ENCODE data around the gene MEGF6. TPM values are rescaled to one million over a fixed set of nuclear protein-coding genes. Genes with fewer than 3 reads are reported as not detected.

The MEGF6 gene, protein sequence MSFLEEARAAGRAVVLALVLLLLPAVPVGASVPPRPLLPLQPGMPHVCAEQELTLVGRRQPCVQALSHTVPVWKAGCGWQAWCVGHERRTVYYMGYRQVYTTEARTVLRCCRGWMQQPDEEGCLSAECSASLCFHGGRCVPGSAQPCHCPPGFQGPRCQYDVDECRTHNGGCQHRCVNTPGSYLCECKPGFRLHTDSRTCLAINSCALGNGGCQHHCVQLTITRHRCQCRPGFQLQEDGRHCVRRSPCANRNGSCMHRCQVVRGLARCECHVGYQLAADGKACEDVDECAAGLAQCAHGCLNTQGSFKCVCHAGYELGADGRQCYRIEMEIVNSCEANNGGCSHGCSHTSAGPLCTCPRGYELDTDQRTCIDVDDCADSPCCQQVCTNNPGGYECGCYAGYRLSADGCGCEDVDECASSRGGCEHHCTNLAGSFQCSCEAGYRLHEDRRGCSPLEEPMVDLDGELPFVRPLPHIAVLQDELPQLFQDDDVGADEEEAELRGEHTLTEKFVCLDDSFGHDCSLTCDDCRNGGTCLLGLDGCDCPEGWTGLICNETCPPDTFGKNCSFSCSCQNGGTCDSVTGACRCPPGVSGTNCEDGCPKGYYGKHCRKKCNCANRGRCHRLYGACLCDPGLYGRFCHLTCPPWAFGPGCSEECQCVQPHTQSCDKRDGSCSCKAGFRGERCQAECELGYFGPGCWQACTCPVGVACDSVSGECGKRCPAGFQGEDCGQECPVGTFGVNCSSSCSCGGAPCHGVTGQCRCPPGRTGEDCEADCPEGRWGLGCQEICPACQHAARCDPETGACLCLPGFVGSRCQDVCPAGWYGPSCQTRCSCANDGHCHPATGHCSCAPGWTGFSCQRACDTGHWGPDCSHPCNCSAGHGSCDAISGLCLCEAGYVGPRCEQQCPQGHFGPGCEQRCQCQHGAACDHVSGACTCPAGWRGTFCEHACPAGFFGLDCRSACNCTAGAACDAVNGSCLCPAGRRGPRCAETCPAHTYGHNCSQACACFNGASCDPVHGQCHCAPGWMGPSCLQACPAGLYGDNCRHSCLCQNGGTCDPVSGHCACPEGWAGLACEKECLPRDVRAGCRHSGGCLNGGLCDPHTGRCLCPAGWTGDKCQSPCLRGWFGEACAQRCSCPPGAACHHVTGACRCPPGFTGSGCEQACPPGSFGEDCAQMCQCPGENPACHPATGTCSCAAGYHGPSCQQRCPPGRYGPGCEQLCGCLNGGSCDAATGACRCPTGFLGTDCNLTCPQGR (N-terminal part only)
- 3.8 to 10.8 TPM (median 7.4 TPM) in 5 replicates for total RNA-seq (2022; extraction: Qiagen RNA extraction)

DNA sequence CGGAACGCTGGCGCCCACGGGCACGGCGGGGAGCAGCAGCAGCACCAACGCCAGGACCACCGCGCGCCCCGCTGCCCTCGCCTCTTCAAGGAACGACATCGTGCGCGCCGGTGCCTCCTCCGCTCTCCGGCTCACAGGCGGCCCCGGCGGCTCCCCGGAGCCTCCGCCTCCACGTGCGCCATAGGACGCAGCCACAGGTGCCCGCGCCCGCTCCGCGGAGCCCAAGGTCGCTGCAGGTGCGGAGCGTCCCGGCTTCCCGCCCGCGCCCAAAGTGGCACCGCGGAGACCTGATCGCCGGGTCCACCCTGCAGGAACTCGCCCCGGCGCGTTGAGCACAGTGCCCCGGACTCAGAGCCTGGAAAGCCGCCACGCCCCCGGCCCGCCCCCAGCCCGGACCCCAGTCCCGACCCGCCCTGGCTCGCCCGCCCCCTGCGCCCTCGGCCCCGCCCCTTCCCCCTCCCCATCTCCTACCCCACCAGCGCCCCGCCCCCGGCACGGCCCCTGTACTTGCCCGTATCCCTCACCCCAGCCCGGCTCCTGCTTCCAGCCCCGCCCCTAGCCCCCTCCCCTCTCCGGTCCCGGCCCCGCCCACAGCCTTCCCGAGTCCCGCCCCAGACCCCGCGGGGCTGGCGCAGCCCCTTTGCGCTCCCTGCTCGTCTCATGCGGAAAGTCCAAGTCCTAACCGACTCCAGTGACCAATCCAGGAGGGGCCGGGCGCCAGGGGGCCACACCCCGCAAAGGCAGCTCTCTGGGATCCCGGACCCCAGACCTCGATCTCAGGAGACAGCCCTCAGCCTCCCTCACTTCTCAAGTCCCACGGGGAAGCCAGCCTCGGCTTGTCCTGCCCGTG, at the start of gene MEGF6:
MEGF6 (minus strand) TSS at position 339 of the 850 bp plus-strand sequence; CDS start at position 99, 240 bp downstream.

DNA sequence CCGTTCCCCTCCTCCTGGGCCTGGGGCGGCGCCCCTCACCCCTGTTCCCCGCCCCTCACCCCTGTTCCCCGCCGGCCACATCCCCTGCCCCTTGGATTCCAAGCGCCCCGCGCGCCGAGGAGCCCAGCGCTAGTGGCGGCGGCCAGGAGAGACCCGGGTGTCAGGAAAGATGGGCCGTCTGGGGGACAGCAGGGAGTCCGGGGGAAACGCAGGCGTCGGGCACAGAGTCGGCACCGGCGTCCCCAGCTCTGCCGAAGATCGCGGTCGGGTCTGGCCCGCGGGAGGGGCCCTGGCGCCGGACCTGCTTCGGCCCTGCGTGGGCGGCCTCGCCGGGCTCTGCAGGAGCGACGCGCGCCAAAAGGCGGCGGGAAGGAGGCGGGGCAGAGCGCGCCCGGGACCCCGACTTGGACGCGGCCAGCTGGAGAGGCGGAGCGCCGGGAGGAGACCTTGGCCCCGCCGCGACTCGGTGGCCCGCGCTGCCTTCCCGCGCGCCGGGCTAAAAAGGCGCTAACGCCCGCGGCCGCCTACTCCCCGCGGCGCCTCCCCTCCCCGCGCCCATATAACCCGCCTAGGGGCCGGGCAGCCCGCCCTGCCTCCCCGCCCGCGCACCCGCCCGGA, 40.7 kb upstream of the MEGF6 start, which contains the start of gene TP73:
TP73 (plus strand) TSS at position 587 of the 618 bp plus-strand sequence. CDS start 29,850 bp downstream, outside the sequence.

DNA sequence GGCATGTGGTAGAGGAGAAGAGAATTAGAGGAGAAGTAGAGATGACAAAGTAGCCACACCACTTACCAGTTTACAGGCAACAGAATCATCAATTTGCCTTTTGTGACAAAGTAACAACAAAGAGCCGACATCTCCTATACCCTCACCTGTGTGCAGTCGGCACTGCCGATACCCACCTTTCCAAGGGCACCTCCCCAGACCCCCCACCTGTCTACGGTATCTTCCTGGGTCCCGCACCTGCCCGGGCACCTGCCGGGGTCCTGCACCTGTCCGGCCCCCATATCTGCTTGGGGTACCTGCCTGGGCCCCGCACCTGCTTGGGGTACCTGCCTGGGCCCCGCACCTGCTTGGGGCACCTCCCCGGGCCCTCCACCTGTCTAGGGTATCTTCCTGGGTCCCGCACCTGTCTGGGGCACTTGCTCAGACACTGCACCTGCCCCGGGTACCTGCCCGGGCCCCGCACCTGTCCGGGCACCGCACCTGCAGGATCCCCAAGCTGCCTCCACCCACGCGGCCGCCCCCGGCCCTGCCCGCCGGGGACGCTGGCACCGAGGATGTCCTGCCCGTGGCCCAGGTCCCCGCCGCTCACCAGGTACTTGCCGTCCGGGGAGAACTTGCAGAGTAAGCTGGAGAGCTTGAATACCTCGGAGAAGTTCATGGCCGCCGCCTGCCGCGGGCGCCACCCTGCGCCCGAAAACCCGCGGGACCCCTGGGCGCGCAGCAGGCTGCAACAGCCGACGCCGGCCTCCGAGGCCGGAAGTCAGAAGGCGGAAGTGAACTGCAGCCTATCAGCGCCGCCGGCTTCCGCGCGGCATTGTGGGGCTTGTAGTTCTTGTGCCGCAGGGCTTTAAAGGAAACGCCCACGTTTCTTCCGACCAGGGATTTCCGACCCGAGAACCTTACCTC, 38.3 kb upstream of the MEGF6 start, which contains the start of gene WRAP73:
WRAP73 (minus strand) TSS at position 762 of the 906 bp plus-strand sequence; CDS start at position 658, 104 bp downstream.

DNA sequence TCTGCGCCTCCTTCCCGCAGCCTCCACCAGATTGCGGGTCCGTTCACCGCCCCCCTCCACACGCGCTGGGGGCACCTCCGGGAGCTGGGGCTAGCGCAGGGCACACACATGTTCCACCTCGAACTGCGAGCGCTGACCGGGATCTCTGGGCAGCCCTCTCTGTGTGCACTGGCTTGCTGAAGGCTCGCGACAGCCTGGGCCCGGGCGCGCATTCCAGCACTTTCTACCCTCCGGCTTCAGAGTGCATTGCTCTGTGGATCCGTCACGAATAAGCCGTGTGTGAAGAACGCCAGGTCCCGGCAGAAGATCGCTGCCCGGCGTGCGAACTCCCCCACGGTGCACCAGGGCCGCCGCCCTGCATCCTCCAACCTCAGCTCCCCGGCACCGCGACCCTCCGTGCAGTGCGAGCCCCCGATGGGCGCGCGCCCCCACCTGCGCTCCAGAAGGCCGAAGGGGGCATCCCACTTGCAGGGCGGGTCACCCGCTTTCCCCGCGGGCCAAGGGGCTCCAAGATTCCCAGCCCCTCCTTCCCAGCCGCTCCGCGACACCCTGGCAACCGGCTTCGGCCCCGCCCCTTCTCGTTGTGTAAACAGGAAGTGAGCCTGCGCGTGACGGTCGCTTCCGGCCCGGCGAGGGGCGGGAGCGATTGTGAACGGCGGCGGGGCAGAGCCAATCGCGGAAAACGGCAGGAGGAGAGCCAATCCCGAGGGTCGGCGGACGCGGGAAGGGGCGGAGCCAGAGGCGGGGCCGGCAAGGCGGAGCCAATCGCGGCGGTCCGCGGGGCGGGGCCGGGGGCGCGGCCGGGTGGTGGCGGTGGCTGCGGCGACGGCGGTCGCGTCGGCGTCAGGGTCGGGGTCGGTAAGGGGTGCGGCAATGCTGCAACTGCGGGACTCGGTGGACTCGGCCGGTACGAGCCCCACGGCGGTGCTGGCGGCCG, 13.2 kb upstream of the MEGF6 start, which contains the start of gene TPRG1L:
TPRG1L (plus strand) TSS at position 816 of the 937 bp plus-strand sequence; CDS start at position 874, 58 bp downstream.

DNA sequence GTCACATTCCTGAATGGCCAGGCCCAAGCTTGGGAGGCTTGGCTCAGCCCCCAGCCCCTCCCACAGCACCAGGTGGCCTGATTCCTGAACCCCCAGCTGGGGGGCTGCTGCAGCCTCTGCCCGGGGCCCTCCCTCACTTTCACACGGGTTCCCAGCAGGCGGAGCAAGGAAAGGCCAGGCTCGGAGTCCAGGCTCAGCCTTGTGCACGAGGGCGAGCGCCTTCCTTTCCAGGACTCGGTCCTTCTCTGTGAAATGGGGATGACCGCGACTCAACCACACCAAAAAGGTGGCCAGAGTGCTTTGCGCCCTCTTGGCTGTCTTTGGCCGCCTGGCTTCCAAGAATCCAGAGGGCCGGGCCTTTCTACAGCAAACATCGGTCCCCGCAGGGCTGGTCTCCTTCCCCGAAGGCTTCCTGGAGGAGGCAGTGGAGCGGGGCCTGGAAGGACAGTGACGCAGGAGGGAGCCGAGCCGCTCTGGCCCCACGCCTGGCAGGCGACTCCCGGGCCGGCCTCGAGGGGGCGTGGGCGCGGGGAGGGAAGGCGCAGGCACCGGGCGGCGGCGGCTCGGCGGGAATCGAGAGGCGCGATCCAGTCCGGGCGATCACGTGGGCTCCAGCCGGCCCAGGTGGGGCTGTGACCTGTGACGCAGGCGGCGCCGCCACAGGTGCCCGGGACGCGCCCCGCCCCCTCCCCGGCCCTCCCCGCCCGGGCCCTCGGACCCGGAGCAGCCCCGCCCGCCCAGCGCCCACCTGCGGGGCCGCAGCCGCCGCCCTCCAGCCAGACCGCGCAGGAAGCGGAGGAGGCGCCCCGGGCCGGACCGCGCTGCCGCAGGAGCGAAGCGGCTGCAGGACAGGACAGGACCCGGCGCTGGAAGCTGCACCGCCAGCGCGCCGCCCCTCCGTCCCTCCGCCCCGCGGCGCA, 157.2 kb downstream of the MEGF6 start, which contains the start of gene ARHGEF16:
ARHGEF16 (plus strand) TSS at position 775 of the 920 bp plus-strand sequence. CDS start 8,420 bp downstream, outside the sequence.

Other genes with a start within 250 kb of the MEGF6 start
- gene ARHGEF16, start 156.8 kb downstream of the MEGF6 start, total RNA-seq (2022; extraction: Qiagen RNA extraction): 3.1 to 5.6 TPM (median 5.1 TPM) in 5 replicates
- 23.6 to 30.7 TPM (median 29.8 TPM) in 5 replicates for gene TPRG1L, start 13.5 kb upstream of the MEGF6 start, total RNA-seq (2022; extraction: Qiagen RNA extraction)
- gene WRAP73, start 38.6 kb upstream of the MEGF6 start, total RNA-seq (2022; extraction: Qiagen RNA extraction): 12.0 to 19.3 TPM (median 18.2 TPM) in 5 replicates
- gene TP73, start 41.0 kb upstream of the MEGF6 start, total RNA-seq (2022; extraction: Qiagen RNA extraction): 0.54 to 1.1 TPM (median 1.0 TPM) in 5 replicates
- gene CCDC27, start 140.9 kb upstream of the MEGF6 start, total RNA-seq (2022; extraction: Qiagen RNA extraction): not detected in 5 replicates
- gene SMIM1, start 161.2 kb upstream of the MEGF6 start, total RNA-seq (2022; extraction: Qiagen RNA extraction): 0.76 to 1.6 TPM (median 1.3 TPM) in 5 replicates
- gene LRRC47, start 185.0 kb upstream of the MEGF6 start, total RNA-seq (2022; extraction: Qiagen RNA extraction): 27.8 to 37.0 TPM (median 30.0 TPM) in 5 replicates
- 11.9 to 19.0 TPM (median 17.8 TPM) in 5 replicates for gene CEP104, start 245.7 kb upstream of the MEGF6 start, total RNA-seq (2022; extraction: Qiagen RNA extraction)
- gene DFFB, start 246.0 kb upstream of the MEGF6 start, total RNA-seq (2022; extraction: Qiagen RNA extraction): 2.7 to 4.0 TPM (median 3.7 TPM) in 5 replicates